Prostate gland (tissue), 2 donors: ENCODE results near the gene NECTIN4. TPM values are rescaled to one million over a fixed set of nuclear protein-coding genes. Genes with fewer than 3 reads are reported as not detected.

Experiments
- DNase-seq: peaks from one replicate; pipeline ENCODE4 v3.0.0-alpha.2; 2019; ENCODE audit warnings: low spot score
- H3K27ac ChIP-seq, 2 donors: fragments of 200-600 bp; sonication (generic); 2 replicates each; pipeline ENCODE4 v1.5.1; 2017 to 2019
- H3K27me3 ChIP-seq: fragments of 200-600 bp; sonication (generic); replicated peaks from 2 replicates; pipeline ENCODE4 v1.5.1; 2019; ENCODE audit not compliant: insufficient read depth
- H3K36me3 ChIP-seq, 2 donors: fragments of 200-600 bp; sonication (generic); 1 replicate in 1 of 2; 2 replicates in 1 of 2; pipeline versions ENCODE4 v1.5.1 to v1.8.1; 2017 to 2019
- H3K4me1 ChIP-seq: fragments of 200-600 bp; sonication (generic); replicated peaks from 2 replicates; pipeline ENCODE4 v1.5.1; 2019
- H3K4me3 ChIP-seq, 2 donors: fragments of 200-600 bp; sonication (generic); 2 replicates each; pipeline ENCODE4 v1.5.1; 2017 to 2019
- H3K9me3 ChIP-seq: fragments of 200-600 bp; sonication (generic); 2 replicates; pipeline ENCODE4 v1.5.1; 2017
- POLR2A ChIP-seq: fragments of 450-650 bp; IDR thresholded peaks from one replicate; pipeline ENCODE4 v1.6.1; 2016; ENCODE audit warnings: antibody characterized with exemption, mild to moderate bottlenecking
- POLR2AphosphoS5 ChIP-seq: sonication (generic); formaldehyde crosslinking; IDR thresholded peaks from one replicate; pipeline ENCODE4 v1.6.1; 2017; ENCODE audit warnings: antibody characterized with exemption
- WGBS: methylation state at CpG from one replicate; pipeline ENCODE4 v1.1.5; 2018; 5-methylcytosine and 5-hydroxymethylcytosine counted together
- intact Hi-C: fragments of 100-400 bp; cut with DNase I; formaldehyde crosslinking; loops from one replicate; pipeline ENCODE4 v1.14.2; 2022
- total RNA-seq, 2 donors: library from RNA; depleted of rRNA; stranded (reverse); fragments of >200 nt; gene quantifications; one replicate each; pipeline ENCODE4 v1.1.0, GENCODE V29; 2016
- TF ChIP-seq, protein P1 (sequence below), 4 experiments: fragments of 200-600 bp in 2 of 4; fragments of 450-650 bp in 2 of 4; sonication (generic) in 2 of 4; IDR thresholded peaks; 1 replicate in 3 of 4; 2 replicates in 1 of 4; pipeline ENCODE4 v1.5.1; 2016 to 2019; ENCODE audit warnings: antibody characterized with exemption in 4 of 4, mild to moderate bottlenecking in 2 of 4, moderate library complexity in 2 of 4

The NECTIN4 gene
- total RNA-seq, 2 donors from 2014 or later, result 9.6 to 18.6 TPM

DNA sequence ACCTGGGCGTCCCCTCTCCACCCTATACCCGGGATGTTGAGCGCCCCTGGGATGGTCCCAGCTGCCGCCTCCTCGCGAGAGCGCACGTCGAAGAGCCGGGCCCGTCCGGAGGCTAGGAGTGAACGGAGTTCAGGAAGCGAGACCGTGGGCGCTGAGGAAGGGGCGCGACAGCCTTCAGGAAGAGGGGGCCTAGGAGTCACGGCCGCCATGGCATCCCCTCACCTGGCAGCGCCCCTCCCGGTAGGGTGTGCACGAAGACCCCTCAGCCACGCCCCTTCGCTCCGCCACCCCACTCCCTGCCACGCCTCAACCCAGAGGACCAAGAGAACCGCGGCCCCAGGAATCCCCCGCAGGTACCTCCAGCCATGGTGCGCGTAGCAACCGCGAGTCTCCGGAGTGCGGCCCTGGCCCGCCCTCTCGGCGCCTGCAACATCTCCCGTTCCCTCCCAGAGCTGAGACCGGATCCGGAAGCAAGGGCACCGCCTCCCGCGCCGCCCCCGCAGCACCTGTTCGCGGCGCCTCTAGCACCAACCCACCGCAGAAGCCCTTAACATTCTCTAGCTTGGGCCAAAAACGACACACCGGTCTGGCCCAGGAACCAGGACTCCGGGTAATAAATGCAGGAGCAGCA lies 50.7 kb downstream of the NECTIN4 start, which contains the start of gene TSTD1:
Gene TSTD1, minus strand, starts transcription at position 442 of the 631 bp plus-strand sequence. Its CDS starts 75 bp downstream, at position 367.
- Histone ChIP-seq H3K27me3 (no peaks in the 10 kb centered on the region), H3K4me3 (peak within 1 kb of the TSS; percentile 56 to 74), H3K36me3 (peaks cover 6% of the 10 kb centered on the region in 2 donors), H3K27ac (peak within 1 kb of the TSS; percentile 86 to 87), H3K4me1 (no peaks in the 10 kb centered on the region), H3K9me3 (no peaks in the 10 kb centered on the region)
- peak; percentile 74 for DNase-seq
- 17% methylated on average over 46 of the region's 54 CpGs for WGBS
- intact Hi-C loops, result no loop called here
- TF ChIP-seq, protein P1, sequence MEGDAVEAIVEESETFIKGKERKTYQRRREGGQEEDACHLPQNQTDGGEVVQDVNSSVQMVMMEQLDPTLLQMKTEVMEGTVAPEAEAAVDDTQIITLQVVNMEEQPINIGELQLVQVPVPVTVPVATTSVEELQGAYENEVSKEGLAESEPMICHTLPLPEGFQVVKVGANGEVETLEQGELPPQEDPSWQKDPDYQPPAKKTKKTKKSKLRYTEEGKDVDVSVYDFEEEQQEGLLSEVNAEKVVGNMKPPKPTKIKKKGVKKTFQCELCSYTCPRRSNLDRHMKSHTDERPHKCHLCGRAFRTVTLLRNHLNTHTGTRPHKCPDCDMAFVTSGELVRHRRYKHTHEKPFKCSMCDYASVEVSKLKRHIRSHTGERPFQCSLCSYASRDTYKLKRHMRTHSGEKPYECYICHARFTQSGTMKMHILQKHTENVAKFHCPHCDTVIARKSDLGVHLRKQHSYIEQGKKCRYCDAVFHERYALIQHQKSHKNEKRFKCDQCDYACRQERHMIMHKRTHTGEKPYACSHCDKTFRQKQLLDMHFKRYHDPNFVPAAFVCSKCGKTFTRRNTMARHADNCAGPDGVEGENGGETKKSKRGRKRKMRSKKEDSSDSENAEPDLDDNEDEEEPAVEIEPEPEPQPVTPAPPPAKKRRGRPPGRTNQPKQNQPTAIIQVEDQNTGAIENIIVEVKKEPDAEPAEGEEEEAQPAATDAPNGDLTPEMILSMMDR (IDR thresholded peaks at IDR 0.05), result peak in 2 of 4 experiments; percentile 11 to 19
- TF ChIP-seq POLR2AphosphoS5, result peak; percentile 52
- peak; percentile 73 for TF ChIP-seq POLR2A

DNA sequence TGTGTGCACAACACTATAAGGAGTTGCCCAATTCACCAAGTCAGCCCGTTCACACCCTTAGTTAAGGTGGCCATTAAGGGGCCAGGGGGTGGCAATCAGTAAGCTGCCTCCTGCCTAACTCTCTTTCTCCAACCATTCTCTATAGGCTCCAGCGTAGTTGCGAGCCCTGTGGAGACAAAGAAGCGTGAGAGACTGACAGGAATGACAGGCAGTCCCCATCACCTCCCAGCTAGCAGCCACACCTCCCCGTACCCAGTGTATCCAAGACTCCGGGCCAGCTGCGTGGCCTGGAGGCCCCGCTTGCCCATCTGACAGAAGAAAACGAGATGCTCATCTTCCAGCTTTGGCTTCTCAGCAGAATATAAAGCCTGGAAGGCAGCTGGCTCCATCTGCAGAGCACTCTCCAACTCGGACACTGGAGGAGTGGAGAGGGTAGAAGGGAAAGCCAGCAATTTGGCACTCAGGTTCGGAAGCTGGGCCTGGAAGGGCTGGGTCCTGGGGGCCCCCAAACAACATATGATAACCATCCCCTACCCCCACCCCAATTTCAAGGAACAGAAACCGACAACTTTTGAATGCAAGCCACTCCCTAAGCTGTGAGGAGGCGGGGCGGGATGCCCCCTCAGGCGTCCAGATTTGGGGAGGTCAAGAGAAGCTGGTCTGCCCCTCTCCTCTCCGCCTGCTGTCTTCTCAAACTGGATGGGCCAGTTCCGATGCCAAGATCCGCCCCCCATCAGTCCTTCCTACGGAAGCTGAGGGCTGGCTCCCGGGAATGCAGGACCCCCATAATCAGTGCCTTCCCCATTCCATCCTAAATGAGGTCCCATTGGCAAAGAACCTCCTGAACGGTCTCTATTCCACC lies 51.5 kb downstream of the NECTIN4 start:
- DNase-seq, result peak; percentile 59
- WGBS, result 27% methylated on average over 21 of the region's 21 CpGs
- TF ChIP-seq POLR2AphosphoS5 (no peak), POLR2A (no peak)
- TF ChIP-seq, protein P1 (IDR thresholded peaks at IDR 0.05), result no peak
- no peaks in the 10 kb centered on the region for H3K9me3 ChIP-seq
- no peaks in the 10 kb centered on the region for H3K27me3 ChIP-seq
- intact Hi-C loops, result no loop called here
- H3K36me3 ChIP-seq, result peaks cover 6% of the 10 kb centered on the region in 2 donors
- H3K27ac ChIP-seq, result peak overlapping the region; percentile 86 to 87
- H3K4me3 ChIP-seq, result peak overlapping the region; percentile 56 to 74
- no peaks in the 10 kb centered on the region for H3K4me1 ChIP-seq

DNA sequence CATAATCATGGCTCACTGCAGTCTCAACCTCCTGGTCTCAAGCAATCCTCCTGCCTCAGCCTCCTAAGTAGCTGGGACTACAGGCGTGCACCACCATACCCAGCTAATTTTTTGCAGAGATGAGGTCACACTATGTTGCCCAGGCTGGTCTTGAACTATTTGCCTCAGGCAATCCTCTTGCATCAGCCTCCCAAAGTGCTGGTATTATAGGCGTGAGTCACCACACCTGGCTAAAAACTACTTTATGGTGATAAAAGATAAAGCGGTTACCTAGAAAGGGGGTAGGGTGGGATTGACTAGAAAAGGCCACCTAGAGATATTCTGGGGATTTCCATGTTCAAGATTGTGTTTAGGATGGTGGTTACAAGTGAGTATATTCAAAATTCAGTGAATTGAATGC lies 55.6 kb downstream of the NECTIN4 start:
- no peaks in the 10 kb centered on the region for H3K36me3 ChIP-seq
- no peaks in the 10 kb centered on the region for H3K27me3 ChIP-seq
- no peak overlapping the region for H3K27ac ChIP-seq
- intact Hi-C loops, result no loop called here
- no peak overlapping the region for H3K4me3 ChIP-seq
- TF ChIP-seq POLR2AphosphoS5 (no peak), POLR2A (no peak)
- TF ChIP-seq, protein P1 (IDR thresholded peaks at IDR 0.05), result no peak
- DNase-seq, result no peak
- H3K4me1 ChIP-seq, result no peaks in the 10 kb centered on the region
- WGBS, result 93% methylated on average over 3 of the region's 3 CpGs
- H3K9me3 ChIP-seq, result no peaks in the 10 kb centered on the region

DNA sequence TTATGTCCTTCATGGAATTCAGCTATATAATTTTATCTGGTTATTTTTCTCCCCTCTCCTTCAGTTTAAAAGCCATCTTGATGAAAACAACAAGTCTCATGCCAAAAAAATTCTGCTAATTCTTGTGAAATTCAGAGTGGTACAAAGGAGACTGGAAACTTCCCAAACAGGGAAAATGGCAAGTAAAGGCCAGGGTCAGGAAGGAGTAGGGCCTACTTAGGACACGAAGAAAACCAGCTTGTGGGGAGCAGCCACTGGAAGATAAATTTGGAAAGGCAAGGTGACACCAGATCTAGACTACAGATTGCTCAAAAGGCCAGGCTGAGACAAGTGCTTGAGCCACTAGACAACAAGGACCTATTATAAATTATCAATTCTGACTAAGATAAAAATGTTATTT lies 56.9 kb downstream of the NECTIN4 start:
- intact Hi-C loops, result no loop called here
- Histone ChIP-seq H3K4me1 (no peaks in the 10 kb centered on the region), H3K27me3 (no peaks in the 10 kb centered on the region), H3K4me3 (no peak overlapping the region), H3K36me3 (no peaks in the 10 kb centered on the region), H3K9me3 (no peaks in the 10 kb centered on the region), H3K27ac (no peak overlapping the region)
- DNase-seq, result no peak
- 75% methylated on average over 1 of the region's 1 CpG for WGBS
- TF ChIP-seq POLR2AphosphoS5 (no peak), POLR2A (no peak)
- TF ChIP-seq, protein P1 (IDR thresholded peaks at IDR 0.05), result no peak
